Measurements from ENCODE around the gene ASPHD2. TPM values are rescaled to one million over a fixed set of nuclear protein-coding genes. Genes with fewer than 3 reads are reported as not detected.

Gene ASPHD2
- total RNA-seq, 3 donors from 2014 or later: 0.59 to 1.3 (median 0.64) TPM

- intact Hi-C loops (cut with DNase I; ENCODE audit: low total_unique reads): no loop called here
- Histone ChIP-seq H3K9me3 (no peaks in the 10 kb centered on the region), H3K4me1 (no peaks in the 10 kb centered on the region), H3K27me3 (no peaks in the 10 kb centered on the region), H3K36me3 (peaks cover 7% of the 10 kb centered on the region), H3K27ac (no peak overlapping the region), H3K4me3 (no peak overlapping the region)
- no peak for DNase-seq (ENCODE audit: low spot score in 2 of 2)
- TF ChIP-seq POLR2AphosphoS5 (IDR thresholded peaks at IDR 0.05) (no peak), CTCF (IDR thresholded peaks at IDR 0.05) (no peak), POLR2A (IDR thresholded peaks at IDR 0.05) (no peak)
Measured at GRCh38 chr22:26453812-26454500, 24.9 kb downstream of the ASPHD2 start.

- Histone ChIP-seq H3K27ac (no peak overlapping the region), H3K4me3 (no peak overlapping the region), H3K4me1 (no peaks in the 10 kb centered on the region), H3K27me3 (no peaks in the 10 kb centered on the region), H3K36me3 (no peaks in the 10 kb centered on the region), H3K9me3 (no peaks in the 10 kb centered on the region)
- intact Hi-C loops (cut with DNase I; ENCODE audit: low total_unique reads): no loop called here
- DNase-seq (ENCODE audit: low spot score in 2 of 2): no peak
- TF ChIP-seq CTCF (IDR thresholded peaks at IDR 0.05) (no peak), POLR2AphosphoS5 (IDR thresholded peaks at IDR 0.05) (no peak), POLR2A (IDR thresholded peaks at IDR 0.05) (no peak)
Measured at GRCh38 chr22:26457661-26458272, 28.7 kb downstream of the ASPHD2 start.

- H3K4me1 ChIP-seq: no peaks in the 10 kb centered on the region
- DNase-seq (ENCODE audit: low spot score in 2 of 2): no peak
- intact Hi-C loops (cut with DNase I; ENCODE audit: low total_unique reads): loop anchor here (5.0 kb wide), 1 partner anchor 87 kb away; no protein-coding TSS in a partner anchor
- no peaks in the 10 kb centered on the region for H3K36me3 ChIP-seq
- TF ChIP-seq CTCF (IDR thresholded peaks at IDR 0.05) (no peak), POLR2A (IDR thresholded peaks at IDR 0.05) (no peak), POLR2AphosphoS5 (IDR thresholded peaks at IDR 0.05) (no peak)
- H3K4me3 ChIP-seq: no peak overlapping the region
- no peaks in the 10 kb centered on the region for H3K27me3 ChIP-seq
- no peaks in the 10 kb centered on the region for H3K9me3 ChIP-seq
- no peak overlapping the region for H3K27ac ChIP-seq
Measured at GRCh38 chr22:26460202-26460601, 31.1 kb downstream of the ASPHD2 start.

- intact Hi-C loops (cut with DNase I; ENCODE audit: low total_unique reads): loop anchor here (5.0 kb wide), 1 partner anchor 86 kb away; no protein-coding TSS in a partner anchor
- no peak for DNase-seq (ENCODE audit: low spot score in 2 of 2)
- no peaks in the 10 kb centered on the region for H3K36me3 ChIP-seq
- H3K27ac ChIP-seq: no peak overlapping the region
- no peaks in the 10 kb centered on the region for H3K9me3 ChIP-seq
- H3K27me3 ChIP-seq: no peaks in the 10 kb centered on the region
- no peaks in the 10 kb centered on the region for H3K4me1 ChIP-seq
- TF ChIP-seq POLR2A (IDR thresholded peaks at IDR 0.05) (no peak), POLR2AphosphoS5 (IDR thresholded peaks at IDR 0.05) (no peak), CTCF (IDR thresholded peaks at IDR 0.05) (peak in 2 of 3 donors; percentile 54 to 58)
- no peak overlapping the region for H3K4me3 ChIP-seq
Measured at GRCh38 chr22:26461188-26461810, 32.2 kb downstream of the ASPHD2 start.

- Histone ChIP-seq H3K36me3 (no peaks in the 10 kb centered on the region), H3K4me3 (no peak overlapping the region), H3K27ac (no peak overlapping the region), H3K9me3 (no peaks in the 10 kb centered on the region), H3K27me3 (no peaks in the 10 kb centered on the region), H3K4me1 (no peaks in the 10 kb centered on the region)
- no peak for DNase-seq (ENCODE audit: low spot score in 2 of 2)
- intact Hi-C loops (cut with DNase I; ENCODE audit: low total_unique reads): loop anchor here (5.0 kb wide), 1 partner anchor 85 kb away; no protein-coding TSS in a partner anchor
- TF ChIP-seq POLR2A (IDR thresholded peaks at IDR 0.05) (no peak), POLR2AphosphoS5 (IDR thresholded peaks at IDR 0.05) (no peak), CTCF (IDR thresholded peaks at IDR 0.05) (no peak)
Measured at GRCh38 chr22:26462051-26462450, 33.0 kb downstream of the ASPHD2 start.
